ENCODE results near the gene GFRA4. TPM values are rescaled to one million over a fixed set of nuclear protein-coding genes. Genes with fewer than 3 reads are reported as not detected.

Gene GFRA4
- total and polyA plus RNA-seq, 2 experiments from 2014 or later, result not detected

DNA sequence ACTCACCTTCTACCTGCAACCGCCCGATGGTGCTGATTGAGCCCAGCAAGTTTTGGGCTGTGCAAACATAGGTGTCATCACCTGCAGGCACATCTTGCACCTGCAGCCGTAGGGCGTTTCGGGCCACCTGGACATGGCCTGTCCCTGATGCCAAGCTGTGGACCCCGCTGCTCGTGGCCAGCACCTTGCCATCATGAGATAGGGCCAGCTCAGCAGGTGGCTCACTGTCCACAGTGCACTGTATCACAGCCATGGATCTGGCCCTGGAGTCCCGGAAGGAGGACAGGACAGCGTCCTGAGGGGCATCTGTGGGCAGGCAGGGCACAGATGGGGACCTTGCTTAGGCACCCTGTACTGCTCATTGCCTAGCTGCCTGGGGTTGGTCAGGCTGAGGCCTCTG lies 28.7 kb upstream of the GFRA4 start:
- Histone ChIP-seq H3K79me2 (ENCODE audit: insufficient read depth) (no peaks in the 10 kb centered on the region), H3K4me1 (ENCODE audit: insufficient read depth) (peaks cover 11% of the 10 kb centered on the region), H3K9ac (no peak overlapping the region), H2AFZ (no peak overlapping the region), H3F3A (ENCODE audit: insufficient read depth) (peaks cover 10% of the 10 kb centered on the region), H3K27me3 (replicated peaks; ENCODE audit: insufficient read depth) (no peaks in the 10 kb centered on the region), H4K20me1 (ENCODE audit: insufficient read depth) (no peaks in the 10 kb centered on the region), H3K27ac (no peak overlapping the region), H3K4me3 (no peak overlapping the region), H3K9me3 (ENCODE audit: low read depth) (no peaks in the 10 kb centered on the region), H3K36me3 (ENCODE audit: low read depth) (no peaks in the 10 kb centered on the region), H3K9me2 (ENCODE audit: insufficient read depth) (no peaks in the 10 kb centered on the region), H3K4me2 (ENCODE audit: unreplicated experiment) (no peak overlapping the region)
- TF ChIP-seq EZH2phosphoT487 (IDR thresholded peaks at IDR 0.05; ENCODE audit: insufficient read depth, low read depth) (no peak), EZH2 (IDR thresholded peaks at IDR 0.05; ENCODE audit: insufficient read depth, poor library complexity, severe bottlenecking) (no peak)
- in situ Hi-C loops (cut with MboI), result no loop called here
- DNase-seq, result no peak
- 64 to 67% methylated on average over 9 of the region's 9 CpGs for WGBS, 2 experiments (ENCODE audit: low coverage in 1 of 2, low lambda C conversion rate in 2 of 2, missing lambda C conversion rate in 2 of 2)

DNA sequence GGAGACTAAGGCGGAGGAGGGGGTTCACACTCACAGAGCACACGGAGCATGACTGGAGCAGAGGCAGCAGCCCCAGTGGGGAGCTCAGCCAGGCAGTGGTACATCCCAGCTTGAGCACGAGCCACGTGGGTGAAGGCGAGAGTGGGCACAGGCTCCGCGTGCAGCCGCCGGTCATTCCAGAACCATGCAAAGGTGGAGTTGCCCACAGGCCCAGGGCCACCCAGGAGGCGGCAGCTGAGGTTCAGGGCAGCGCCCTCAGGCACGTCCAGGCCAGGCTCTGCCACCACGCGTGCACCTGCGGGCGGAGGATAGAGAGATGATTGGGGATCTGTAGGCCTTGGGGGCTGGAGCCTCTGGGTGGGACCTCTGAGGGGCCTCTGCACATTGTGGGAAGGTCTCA lies 28.1 kb upstream of the GFRA4 start:
- in situ Hi-C loops (cut with MboI), result no loop called here
- Histone ChIP-seq H3K9me2 (ENCODE audit: insufficient read depth) (no peaks in the 10 kb centered on the region), H3F3A (ENCODE audit: insufficient read depth) (peaks cover 10% of the 10 kb centered on the region), H3K4me1 (ENCODE audit: insufficient read depth) (peaks cover 16% of the 10 kb centered on the region), H2AFZ (no peak overlapping the region), H3K27ac (no peak overlapping the region), H3K9me3 (ENCODE audit: low read depth) (no peaks in the 10 kb centered on the region), H3K9ac (no peak overlapping the region), H3K4me2 (ENCODE audit: unreplicated experiment) (no peak overlapping the region), H4K20me1 (ENCODE audit: insufficient read depth) (no peaks in the 10 kb centered on the region), H3K4me3 (no peak overlapping the region), H3K36me3 (ENCODE audit: low read depth) (no peaks in the 10 kb centered on the region), H3K79me2 (ENCODE audit: insufficient read depth) (no peaks in the 10 kb centered on the region), H3K27me3 (replicated peaks; ENCODE audit: insufficient read depth) (no peaks in the 10 kb centered on the region)
- WGBS, 2 experiments (ENCODE audit: low coverage in 1 of 2, low lambda C conversion rate in 2 of 2, missing lambda C conversion rate in 2 of 2), result 85 to 87% methylated on average over 16 of the region's 16 CpGs
- no peak for DNase-seq
- TF ChIP-seq EZH2phosphoT487 (IDR thresholded peaks at IDR 0.05; ENCODE audit: insufficient read depth, low read depth), result no peak
- TF ChIP-seq EZH2 (IDR thresholded peaks at IDR 0.05; ENCODE audit: insufficient read depth, poor library complexity, severe bottlenecking), result no peak

DNA sequence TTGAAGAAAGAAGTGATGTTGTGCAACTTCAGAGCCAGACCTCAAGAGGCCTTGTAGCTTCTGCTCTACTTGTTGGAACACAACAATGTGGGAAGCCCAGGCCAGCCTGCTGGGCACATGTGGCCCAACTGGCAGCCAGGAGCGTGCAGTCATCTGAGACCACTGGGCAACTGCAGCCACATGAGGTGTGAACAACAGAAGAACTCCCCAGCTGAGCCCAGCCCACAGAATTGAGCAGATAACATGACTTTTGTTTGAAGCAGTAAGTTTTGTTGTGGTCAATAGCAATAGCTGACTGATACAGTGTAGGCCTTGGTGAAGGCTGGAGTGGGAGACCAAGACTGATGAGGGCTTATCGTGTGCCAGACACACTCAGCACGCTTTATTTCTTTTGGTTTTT lies 27.2 kb upstream of the GFRA4 start:
- peaks cover 10% of the 10 kb centered on the region for H3F3A ChIP-seq (ENCODE audit: insufficient read depth)
- H3K4me3 ChIP-seq, result no peak overlapping the region
- TF ChIP-seq EZH2 (IDR thresholded peaks at IDR 0.05; ENCODE audit: insufficient read depth, poor library complexity, severe bottlenecking) (no peak), EZH2phosphoT487 (IDR thresholded peaks at IDR 0.05; ENCODE audit: insufficient read depth, low read depth) (no peak)
- 77 to 83% methylated on average over 3 of the region's 3 CpGs for WGBS, 2 experiments (ENCODE audit: low coverage in 1 of 2, low lambda C conversion rate in 2 of 2, missing lambda C conversion rate in 2 of 2)
- H3K9me3 ChIP-seq (ENCODE audit: low read depth), result no peaks in the 10 kb centered on the region
- no peak for DNase-seq
- no peaks in the 10 kb centered on the region for H3K9me2 ChIP-seq (ENCODE audit: insufficient read depth)
- no peak overlapping the region for H2AFZ ChIP-seq
- no peaks in the 10 kb centered on the region for H4K20me1 ChIP-seq (ENCODE audit: insufficient read depth)
- no peak overlapping the region for H3K27ac ChIP-seq
- no peaks in the 10 kb centered on the region for H3K27me3 ChIP-seq (replicated peaks; ENCODE audit: insufficient read depth)
- no peaks in the 10 kb centered on the region for H3K36me3 ChIP-seq (ENCODE audit: low read depth)
- no peak overlapping the region for H3K4me2 ChIP-seq (ENCODE audit: unreplicated experiment)
- H3K9ac ChIP-seq, result no peak overlapping the region
- H3K79me2 ChIP-seq (ENCODE audit: insufficient read depth), result no peaks in the 10 kb centered on the region
- H3K4me1 ChIP-seq (ENCODE audit: insufficient read depth), result peaks cover 17% of the 10 kb centered on the region
- in situ Hi-C loops (cut with MboI), result no loop called here

DNA sequence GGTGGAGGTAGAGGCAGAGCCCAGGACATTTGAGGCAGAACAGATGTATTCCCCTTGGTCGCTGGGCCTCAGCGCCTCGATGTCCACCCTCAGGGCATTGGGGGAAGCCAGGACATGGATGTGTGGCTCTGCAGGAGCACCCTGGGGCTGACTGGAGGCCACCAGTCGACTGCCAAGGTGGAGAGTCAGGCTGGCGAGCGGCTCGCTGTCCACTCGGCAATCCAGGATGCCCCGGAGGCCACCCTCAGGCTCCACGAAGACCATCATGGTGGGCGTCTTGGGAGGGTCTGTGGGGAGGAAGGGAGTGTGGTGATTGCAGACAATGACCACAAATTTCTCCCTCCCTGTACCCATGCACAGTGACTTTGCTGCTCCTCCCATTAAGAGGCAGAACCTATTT lies 26.8 kb upstream of the GFRA4 start:
- Histone ChIP-seq H3F3A (ENCODE audit: insufficient read depth) (peaks cover 10% of the 10 kb centered on the region), H4K20me1 (ENCODE audit: insufficient read depth) (no peaks in the 10 kb centered on the region), H3K9ac (no peak overlapping the region), H3K4me2 (ENCODE audit: unreplicated experiment) (no peak overlapping the region), H2AFZ (no peak overlapping the region), H3K9me2 (ENCODE audit: insufficient read depth) (no peaks in the 10 kb centered on the region), H3K36me3 (ENCODE audit: low read depth) (no peaks in the 10 kb centered on the region), H3K27me3 (replicated peaks; ENCODE audit: insufficient read depth) (no peaks in the 10 kb centered on the region), H3K79me2 (ENCODE audit: insufficient read depth) (no peaks in the 10 kb centered on the region), H3K9me3 (ENCODE audit: low read depth) (no peaks in the 10 kb centered on the region), H3K4me1 (ENCODE audit: insufficient read depth) (peaks cover 17% of the 10 kb centered on the region), H3K4me3 (no peak overlapping the region), H3K27ac (no peak overlapping the region)
- in situ Hi-C loops (cut with MboI), result no loop called here
- TF ChIP-seq EZH2phosphoT487 (IDR thresholded peaks at IDR 0.05; ENCODE audit: insufficient read depth, low read depth) (no peak), EZH2 (IDR thresholded peaks at IDR 0.05; ENCODE audit: insufficient read depth, poor library complexity, severe bottlenecking) (no peak)
- no peak for DNase-seq
- 82 to 85% methylated on average over 10 to 11 of the region's 11 CpGs for WGBS, 2 experiments (ENCODE audit: low coverage in 1 of 2, low lambda C conversion rate in 2 of 2, missing lambda C conversion rate in 2 of 2)

DNA sequence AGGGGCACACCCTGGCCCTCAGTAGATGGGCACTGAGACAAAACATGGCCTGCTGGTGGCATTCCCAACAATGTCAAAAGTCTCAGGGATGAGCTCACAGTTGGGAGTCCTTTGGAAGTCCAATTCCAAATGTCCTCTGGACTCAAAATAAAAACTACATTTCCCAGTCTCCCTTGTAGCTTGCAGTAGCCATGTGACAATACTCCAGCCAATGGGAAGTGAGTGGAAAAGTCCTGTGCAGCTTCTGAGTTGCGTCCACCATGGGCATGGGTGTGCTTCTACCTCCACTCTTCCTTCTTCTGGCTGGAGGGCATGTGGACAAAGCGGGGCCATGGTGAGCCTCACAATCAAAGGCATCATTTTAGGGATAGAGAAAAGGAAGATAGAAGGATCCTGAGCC lies 24.5 kb upstream of the GFRA4 start:
- H2AFZ ChIP-seq, result peak overlapping the region; percentile 76
- WGBS, 2 experiments (ENCODE audit: low coverage in 1 of 2, low lambda C conversion rate in 2 of 2, missing lambda C conversion rate in 2 of 2), result 50 to 54% methylated on average over 2 of the region's 2 CpGs
- TF ChIP-seq EZH2phosphoT487 (IDR thresholded peaks at IDR 0.05; ENCODE audit: insufficient read depth, low read depth), result no peak
- TF ChIP-seq EZH2 (IDR thresholded peaks at IDR 0.05; ENCODE audit: insufficient read depth, poor library complexity, severe bottlenecking), result no peak
- no peaks in the 10 kb centered on the region for H3K9me3 ChIP-seq (ENCODE audit: low read depth)
- H4K20me1 ChIP-seq (ENCODE audit: insufficient read depth), result no peaks in the 10 kb centered on the region
- peaks cover 17% of the 10 kb centered on the region for H3K4me1 ChIP-seq (ENCODE audit: insufficient read depth)
- no peaks in the 10 kb centered on the region for H3K36me3 ChIP-seq (ENCODE audit: low read depth)
- peak overlapping the region; percentile 45; the same call in 1 of the 2 replicates for H3K9ac ChIP-seq
- peak overlapping the region; percentile 78 for H3K27ac ChIP-seq
- H3K4me2 ChIP-seq (ENCODE audit: unreplicated experiment), result peak overlapping the region; percentile 81
- peak; percentile 83 for DNase-seq
- peak overlapping the region; percentile 45 for H3K4me3 ChIP-seq
- in situ Hi-C loops (cut with MboI), result no loop called here
- H3K27me3 ChIP-seq (replicated peaks; ENCODE audit: insufficient read depth), result no peaks in the 10 kb centered on the region
- no peaks in the 10 kb centered on the region for H3K79me2 ChIP-seq (ENCODE audit: insufficient read depth)
- H3K9me2 ChIP-seq (ENCODE audit: insufficient read depth), result no peaks in the 10 kb centered on the region
- H3F3A ChIP-seq (ENCODE audit: insufficient read depth), result peaks cover 10% of the 10 kb centered on the region
